ENCODE data around the gene CFAP97.
A peak's percentile ranks its signal among the peaks of the same experiment; 100 is the strongest.
"Not testable (repeated sequence)": the region's sequence is repeated elsewhere in the genome, so short reads cannot be mapped to it uniquely, and the experiment has no call there.

Gene CFAP97

DNA sequence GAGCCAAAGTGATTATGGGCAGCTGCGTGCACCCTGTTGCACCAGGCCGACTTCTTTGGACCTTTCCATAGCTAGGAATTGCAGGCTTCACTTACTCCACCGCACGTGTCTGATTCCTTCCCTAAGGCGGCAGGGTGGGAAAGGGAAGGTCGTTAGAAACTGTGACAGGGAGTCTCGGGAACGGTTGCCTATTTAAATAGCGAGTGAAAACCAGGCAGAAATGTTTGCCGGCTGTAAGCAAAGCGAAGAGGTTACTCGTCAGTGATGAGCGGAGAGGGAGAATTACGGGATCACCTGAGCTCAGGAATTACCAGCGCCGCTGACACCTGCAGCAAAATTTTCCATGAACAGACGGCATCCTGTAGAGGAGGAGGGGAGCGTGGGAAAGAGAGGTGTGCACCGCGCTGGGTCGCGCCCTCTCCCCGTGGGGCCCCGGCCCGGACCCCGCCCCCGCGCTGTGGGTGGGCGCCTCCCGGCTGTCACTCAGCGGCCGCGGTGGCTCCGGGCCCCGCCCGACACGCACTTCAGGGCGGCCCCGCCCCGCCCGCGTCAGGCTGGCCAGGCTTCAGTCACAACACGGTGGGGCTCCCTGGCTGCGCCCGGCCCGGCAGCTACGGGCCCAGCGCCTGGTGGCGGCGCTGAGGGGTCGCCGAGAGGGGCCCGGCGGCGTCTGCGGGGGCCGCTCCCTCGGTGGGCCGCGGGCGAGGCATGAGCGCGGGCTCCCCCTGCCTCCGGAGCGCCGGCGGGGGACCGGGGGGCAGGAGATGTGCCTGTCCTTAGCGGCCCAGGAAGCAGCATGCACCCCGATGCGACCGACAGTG, 5.4 kb upstream of the CFAP97 start, which contains the start of gene SNX25:
SNX25 (plus strand) TSS at position 568 of the 821 bp plus-strand sequence; CDS start at position 797, 229 bp downstream.
- Histone ChIP-seq H2AFZ (peak within 1 kb of the TSS; percentile 83), H3K36me3 (ENCODE audit: control insufficient read depth, insufficient read depth, low read length) (no peaks in the 10 kb centered on the region), H3K4me2 (ENCODE audit: low read length) (peak within 1 kb of the TSS; percentile 92), H3K4me3 (ENCODE audit: low read depth, low read length) (peak within 1 kb of the TSS; percentile 65), H3K27me3 (ENCODE audit: control insufficient read depth, insufficient read depth, low read length) (no peaks in the 10 kb centered on the region), H3K9ac (no peak within 1 kb of the TSS), H3K9me3 (ENCODE audit: control insufficient read depth, low read length) (no peaks in the 10 kb centered on the region), H3K79me2 (no peaks in the 10 kb centered on the region), H3K27ac (peak within 1 kb of the TSS; percentile 66), H3K4me1 (peaks cover 4% of the 10 kb centered on the region)
- TF ChIP-seq, protein P1, sequence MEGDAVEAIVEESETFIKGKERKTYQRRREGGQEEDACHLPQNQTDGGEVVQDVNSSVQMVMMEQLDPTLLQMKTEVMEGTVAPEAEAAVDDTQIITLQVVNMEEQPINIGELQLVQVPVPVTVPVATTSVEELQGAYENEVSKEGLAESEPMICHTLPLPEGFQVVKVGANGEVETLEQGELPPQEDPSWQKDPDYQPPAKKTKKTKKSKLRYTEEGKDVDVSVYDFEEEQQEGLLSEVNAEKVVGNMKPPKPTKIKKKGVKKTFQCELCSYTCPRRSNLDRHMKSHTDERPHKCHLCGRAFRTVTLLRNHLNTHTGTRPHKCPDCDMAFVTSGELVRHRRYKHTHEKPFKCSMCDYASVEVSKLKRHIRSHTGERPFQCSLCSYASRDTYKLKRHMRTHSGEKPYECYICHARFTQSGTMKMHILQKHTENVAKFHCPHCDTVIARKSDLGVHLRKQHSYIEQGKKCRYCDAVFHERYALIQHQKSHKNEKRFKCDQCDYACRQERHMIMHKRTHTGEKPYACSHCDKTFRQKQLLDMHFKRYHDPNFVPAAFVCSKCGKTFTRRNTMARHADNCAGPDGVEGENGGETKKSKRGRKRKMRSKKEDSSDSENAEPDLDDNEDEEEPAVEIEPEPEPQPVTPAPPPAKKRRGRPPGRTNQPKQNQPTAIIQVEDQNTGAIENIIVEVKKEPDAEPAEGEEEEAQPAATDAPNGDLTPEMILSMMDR (IDR thresholded peaks at IDR 0.05) = no peak

DNA sequence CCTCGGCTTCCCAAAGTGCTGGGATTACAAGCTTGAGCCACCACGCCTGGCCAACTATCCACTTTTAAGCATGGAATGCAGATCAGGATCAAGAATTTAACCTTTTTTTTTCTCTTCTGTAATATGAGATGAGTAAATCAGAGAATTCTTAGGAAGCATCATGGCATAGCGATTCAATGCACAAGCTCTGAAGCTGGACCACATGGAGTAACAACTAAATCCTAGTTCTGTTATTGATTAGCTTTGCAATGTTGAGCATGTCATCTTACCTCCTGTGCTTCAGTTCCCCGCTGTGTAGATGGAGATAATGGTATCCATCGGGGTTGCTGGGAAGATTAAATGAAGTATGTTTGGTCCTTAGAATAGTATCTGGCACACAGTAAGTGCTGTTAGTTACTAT, 3.7 kb upstream of the CFAP97 start:
- no peak overlapping the region for H3K4me3 ChIP-seq (ENCODE audit: low read depth, low read length)
- no peak overlapping the region for H3K27ac ChIP-seq
- TF ChIP-seq, protein P1 (IDR thresholded peaks at IDR 0.05) = no peak
- no peaks in the 10 kb centered on the region for H3K36me3 ChIP-seq (ENCODE audit: control insufficient read depth, insufficient read depth, low read length)
- H3K9ac ChIP-seq = no peak overlapping the region
- no peaks in the 10 kb centered on the region for H3K9me3 ChIP-seq (ENCODE audit: control insufficient read depth, low read length)
- no peaks in the 10 kb centered on the region for H3K79me2 ChIP-seq
- no peaks in the 10 kb centered on the region for H3K27me3 ChIP-seq (ENCODE audit: control insufficient read depth, insufficient read depth, low read length)
- peaks cover 7% of the 10 kb centered on the region for H3K4me1 ChIP-seq
- no peak overlapping the region for H2AFZ ChIP-seq
- no peak overlapping the region for H3K4me2 ChIP-seq (ENCODE audit: low read length)

DNA sequence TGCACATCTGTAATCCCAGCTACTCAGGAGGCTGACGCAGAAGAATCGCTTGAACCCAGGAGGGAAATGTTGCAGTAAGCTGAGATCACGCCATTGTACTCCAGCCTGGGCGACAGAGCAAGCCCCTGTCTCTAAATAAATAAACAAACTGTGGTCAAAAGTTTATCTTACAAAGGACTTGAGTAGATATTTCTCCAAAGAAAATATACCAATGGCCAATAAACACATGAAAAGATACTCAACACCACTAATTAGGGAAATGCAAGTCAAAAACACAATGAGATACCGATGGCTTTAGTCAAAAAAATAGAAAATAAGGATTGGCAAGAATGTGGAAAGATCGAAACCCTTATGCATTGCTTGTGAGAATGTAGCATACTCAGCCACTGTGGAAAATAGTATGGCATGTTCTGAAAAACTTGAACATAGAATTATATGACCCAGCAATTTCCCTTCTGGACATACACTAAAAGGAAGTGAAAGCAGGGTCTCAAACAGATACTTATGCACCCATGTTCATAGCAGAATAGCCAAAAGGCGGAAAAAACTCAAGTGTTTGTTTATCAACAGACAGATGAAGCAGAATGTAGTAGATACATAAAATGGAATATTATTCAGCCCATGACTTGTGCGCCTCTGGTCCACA, 2.0 kb upstream of the CFAP97 start:
- Histone ChIP-seq H3K4me1 (peaks cover 9% of the 10 kb centered on the region), H3K27me3 (ENCODE audit: control insufficient read depth, insufficient read depth, low read length) (no peaks in the 10 kb centered on the region), H3K4me2 (ENCODE audit: low read length) (no peak overlapping the region), H2AFZ (no peak overlapping the region), H3K27ac (no peak overlapping the region), H3K9me3 (ENCODE audit: control insufficient read depth, low read length) (no peaks in the 10 kb centered on the region), H3K9ac (no peak overlapping the region), H3K36me3 (ENCODE audit: control insufficient read depth, insufficient read depth, low read length) (no peaks in the 10 kb centered on the region), H3K4me3 (ENCODE audit: low read depth, low read length) (no peak overlapping the region), H3K79me2 (no peaks in the 10 kb centered on the region)
- TF ChIP-seq, protein P1 (IDR thresholded peaks at IDR 0.05) = no peak

DNA sequence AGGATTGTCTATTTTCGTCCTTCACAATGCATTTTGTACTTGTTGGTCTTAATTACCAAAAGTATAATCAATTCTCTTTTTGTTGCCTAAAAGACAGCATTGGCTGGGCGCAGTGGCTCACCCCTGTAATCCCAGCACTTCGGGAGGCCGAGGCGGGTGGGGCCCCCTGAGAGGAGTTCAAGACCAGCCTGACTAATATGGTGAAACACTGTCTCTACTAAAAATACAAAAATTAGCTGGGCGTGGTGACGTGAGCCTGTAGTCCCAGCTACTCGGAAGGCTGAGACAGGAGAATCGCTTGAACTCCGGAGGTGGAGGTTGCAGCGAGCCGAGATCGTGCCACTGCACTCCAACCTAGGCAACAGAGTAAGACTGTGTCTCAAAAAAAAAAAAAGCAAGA, 1.3 kb upstream of the CFAP97 start:
- not testable (repeated sequence) for H3K27ac ChIP-seq; H3K4me3 ChIP-seq (ENCODE audit: low read depth, low read length); H3K9ac ChIP-seq; H3K27me3 ChIP-seq (ENCODE audit: control insufficient read depth, insufficient read depth, low read length); H3K79me2 ChIP-seq; H2AFZ ChIP-seq; H3K36me3 ChIP-seq (ENCODE audit: control insufficient read depth, insufficient read depth, low read length); H3K4me2 ChIP-seq (ENCODE audit: low read length); H3K4me1 ChIP-seq; H3K9me3 ChIP-seq (ENCODE audit: control insufficient read depth, low read length)

DNA sequence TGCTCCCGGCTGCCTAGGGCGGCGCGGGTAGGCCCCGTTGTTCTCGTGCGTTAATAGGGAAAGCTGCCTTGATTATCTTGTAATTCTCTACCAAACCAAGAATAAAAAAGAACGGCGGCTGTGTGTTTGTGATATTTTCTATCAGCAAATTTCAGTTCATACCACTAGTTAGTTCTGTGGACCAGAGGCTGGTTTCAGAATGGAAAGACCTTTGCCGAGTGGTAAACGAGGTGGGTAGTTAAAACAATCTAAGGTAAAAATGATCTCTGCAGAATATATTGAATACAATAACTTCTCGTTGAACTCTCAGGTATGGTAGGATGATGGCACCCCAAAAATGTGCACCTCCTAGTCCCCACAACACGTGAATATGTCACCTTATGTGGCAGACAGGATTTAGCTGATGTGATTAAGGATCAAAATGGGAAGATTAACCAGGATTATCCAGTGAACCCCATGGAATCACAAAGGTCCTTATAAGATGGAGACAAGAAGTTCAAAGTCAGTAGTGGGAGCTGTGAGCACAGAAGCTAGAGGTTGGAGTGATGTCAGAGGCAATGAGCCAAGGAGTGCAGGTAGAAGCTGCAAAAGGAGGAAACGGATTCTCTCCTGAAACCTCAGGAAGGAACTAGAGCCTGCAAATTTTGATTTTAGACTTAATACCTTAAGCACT, 574 bp upstream of the CFAP97 start:
- TF ChIP-seq, protein P1 (IDR thresholded peaks at IDR 0.05) = no peak
- no peaks in the 10 kb centered on the region for H3K9me3 ChIP-seq (ENCODE audit: control insufficient read depth, low read length)
- H3K9ac ChIP-seq = no peak overlapping the region
- H3K4me2 ChIP-seq (ENCODE audit: low read length) = peak overlapping the region; percentile 49
- peak overlapping the region; percentile 81 for H3K4me3 ChIP-seq (ENCODE audit: low read depth, low read length)
- H3K79me2 ChIP-seq = no peaks in the 10 kb centered on the region
- no peaks in the 10 kb centered on the region for H3K36me3 ChIP-seq (ENCODE audit: control insufficient read depth, insufficient read depth, low read length)
- H3K4me1 ChIP-seq = peaks cover 9% of the 10 kb centered on the region
- H3K27me3 ChIP-seq (ENCODE audit: control insufficient read depth, insufficient read depth, low read length) = no peaks in the 10 kb centered on the region
- peak overlapping the region; percentile 80 for H2AFZ ChIP-seq
- H3K27ac ChIP-seq = peak overlapping the region; percentile 77
